Measurements from ENCODE around the gene PDE6H. TPM values are rescaled to one million over a fixed set of nuclear protein-coding genes. Genes with fewer than 3 reads are reported as not detected.

PDE6H gene
- polyA plus RNA-seq, 1 of the 3 experiments (the other 2 are of a cell fraction), result not detected

DNA sequence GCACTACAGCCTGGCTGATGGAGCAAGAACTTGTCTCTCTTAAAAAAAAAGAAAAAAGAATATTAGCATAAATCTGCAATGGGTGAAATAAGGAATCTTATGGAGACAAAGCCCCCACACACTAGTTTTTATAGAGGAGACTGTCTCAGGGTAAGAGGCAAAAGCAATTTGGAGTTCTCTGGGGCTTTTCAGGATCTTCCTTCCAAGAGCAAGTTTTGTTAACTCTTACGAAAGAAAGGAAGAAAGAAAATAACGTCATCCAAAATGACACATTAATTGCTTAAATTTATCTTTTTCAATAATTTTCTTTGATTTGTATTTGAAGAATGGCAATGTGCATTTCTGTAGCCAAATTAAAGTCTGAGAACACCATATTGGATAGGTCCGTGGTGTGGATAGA is 3.8 kb downstream of the PDE6H start:
- Histone ChIP-seq H3K79me2 (ENCODE audit: insufficient read depth) (no peaks in the 10 kb centered on the region), H3K27ac (ENCODE audit: low read depth in 2 of 2, low read length in 1 of 2) (no peak overlapping the region), H3K36me3 (replicated peaks in 1 of 2; ENCODE audit: control insufficient read depth in 1 of 2, insufficient read depth in 2 of 2, low read length in 1 of 2) (no peaks in the 10 kb centered on the region), H3K27me3 (ENCODE audit: insufficient read depth) (no peaks in the 10 kb centered on the region), H3K9me3 (no peaks in the 10 kb centered on the region), H3K4me3 (ENCODE audit: low read depth in 2 of 2, low read length in 1 of 2) (no peak overlapping the region), H3K4me1 (ENCODE audit: control insufficient read depth in 1 of 2, insufficient read depth in 2 of 2, low read depth in 1 of 2, low read length in 1 of 2) (no peaks in the 10 kb centered on the region), H3K4me2 (no peak overlapping the region), H3K9ac (no peak overlapping the region), H3F3A (replicated peaks; ENCODE audit: insufficient read depth) (no peaks in the 10 kb centered on the region), H3K9me2 (no peaks in the 10 kb centered on the region), H2AFZ (ENCODE audit: low read depth) (no peak overlapping the region), H4K20me1 (ENCODE audit: insufficient read depth) (no peaks in the 10 kb centered on the region)
- CTCF ChIA-PET, result no interaction called here
- POLR2A ChIA-PET, result no interaction called here
- TF ChIP-seq YY1 (IDR thresholded peaks at IDR 0.05; ENCODE audit: low read depth), result no peak
- TF ChIP-seq NFIC (IDR thresholded peaks at IDR 0.05; ENCODE audit: borderline replicate concordance), result no peak
- no peak for TF ChIP-seq ELF1 (IDR thresholded peaks at IDR 0.05)
- no peak for TF ChIP-seq REST (IDR thresholded peaks at IDR 0.05; ENCODE audit: low read depth, low read length)
- TF ChIP-seq, protein P1, sequence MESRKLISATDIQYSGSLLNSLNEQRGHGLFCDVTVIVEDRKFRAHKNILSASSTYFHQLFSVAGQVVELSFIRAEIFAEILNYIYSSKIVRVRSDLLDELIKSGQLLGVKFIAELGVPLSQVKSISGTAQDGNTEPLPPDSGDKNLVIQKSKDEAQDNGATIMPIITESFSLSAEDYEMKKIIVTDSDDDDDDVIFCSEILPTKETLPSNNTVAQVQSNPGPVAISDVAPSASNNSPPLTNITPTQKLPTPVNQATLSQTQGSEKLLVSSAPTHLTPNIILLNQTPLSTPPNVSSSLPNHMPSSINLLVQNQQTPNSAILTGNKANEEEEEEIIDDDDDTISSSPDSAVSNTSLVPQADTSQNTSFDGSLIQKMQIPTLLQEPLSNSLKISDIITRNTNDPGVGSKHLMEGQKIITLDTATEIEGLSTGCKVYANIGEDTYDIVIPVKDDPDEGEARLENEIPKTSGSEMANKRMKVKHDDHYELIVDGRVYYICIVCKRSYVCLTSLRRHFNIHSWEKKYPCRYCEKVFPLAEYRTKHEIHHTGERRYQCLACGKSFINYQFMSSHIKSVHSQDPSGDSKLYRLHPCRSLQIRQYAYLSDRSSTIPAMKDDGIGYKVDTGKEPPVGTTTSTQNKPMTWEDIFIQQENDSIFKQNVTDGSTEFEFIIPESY (IDR thresholded peaks at IDR 0.05; ENCODE audit: borderline replicate concordance, low read depth), result no peak
- no peak for TF ChIP-seq MEF2A (IDR thresholded peaks at IDR 0.05; ENCODE audit: borderline replicate concordance, low read depth)
- no peak for TF ChIP-seq FOXJ3 (CRISPR knock-in tag; IDR thresholded peaks at IDR 0.05)
- TF ChIP-seq, protein P2, sequence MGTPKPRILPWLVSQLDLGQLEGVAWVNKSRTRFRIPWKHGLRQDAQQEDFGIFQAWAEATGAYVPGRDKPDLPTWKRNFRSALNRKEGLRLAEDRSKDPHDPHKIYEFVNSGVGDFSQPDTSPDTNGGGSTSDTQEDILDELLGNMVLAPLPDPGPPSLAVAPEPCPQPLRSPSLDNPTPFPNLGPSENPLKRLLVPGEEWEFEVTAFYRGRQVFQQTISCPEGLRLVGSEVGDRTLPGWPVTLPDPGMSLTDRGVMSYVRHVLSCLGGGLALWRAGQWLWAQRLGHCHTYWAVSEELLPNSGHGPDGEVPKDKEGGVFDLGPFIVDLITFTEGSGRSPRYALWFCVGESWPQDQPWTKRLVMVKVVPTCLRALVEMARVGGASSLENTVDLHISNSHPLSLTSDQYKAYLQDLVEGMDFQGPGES (IDR thresholded peaks at IDR 0.05; ENCODE audit: low read depth, low read length), result no peak
- no peak for TF ChIP-seq TCF12 (IDR thresholded peaks at IDR 0.05)
- TF ChIP-seq TAF1 (IDR thresholded peaks at IDR 0.05; ENCODE audit: borderline replicate concordance, low read depth, low read length), result no peak
- no peak for TF ChIP-seq RFX5 (IDR thresholded peaks at IDR 0.05; ENCODE audit: low read length)
- TF ChIP-seq RCOR1 (IDR thresholded peaks at IDR 0.05; ENCODE audit: low read length), result no peak
- TF ChIP-seq MXI1 (IDR thresholded peaks at IDR 0.05; ENCODE audit: low read depth, low read length), result no peak
- TF ChIP-seq JUND (IDR thresholded peaks at IDR 0.05), result no peak
- no peak for TF ChIP-seq FOSL2 (IDR thresholded peaks at IDR 0.05; ENCODE audit: borderline replicate concordance, low read depth)
- no peak for TF ChIP-seq GABPA (IDR thresholded peaks at IDR 0.05; ENCODE audit: low read depth)
- TF ChIP-seq TEAD4 (IDR thresholded peaks at IDR 0.05; ENCODE audit: borderline replicate concordance, insufficient read depth), result no peak
- no peak for TF ChIP-seq RXRA (IDR thresholded peaks at IDR 0.05; ENCODE audit: borderline replicate concordance, low read depth)
- WGBS (ENCODE audit: low lambda C conversion rate), result 72% methylated on average over 3 of the region's 3 CpGs
- DNase-seq, result no peak

All from SK-N-SH (cell line).